ENCODE data around the gene RAVER1.

DNA sequence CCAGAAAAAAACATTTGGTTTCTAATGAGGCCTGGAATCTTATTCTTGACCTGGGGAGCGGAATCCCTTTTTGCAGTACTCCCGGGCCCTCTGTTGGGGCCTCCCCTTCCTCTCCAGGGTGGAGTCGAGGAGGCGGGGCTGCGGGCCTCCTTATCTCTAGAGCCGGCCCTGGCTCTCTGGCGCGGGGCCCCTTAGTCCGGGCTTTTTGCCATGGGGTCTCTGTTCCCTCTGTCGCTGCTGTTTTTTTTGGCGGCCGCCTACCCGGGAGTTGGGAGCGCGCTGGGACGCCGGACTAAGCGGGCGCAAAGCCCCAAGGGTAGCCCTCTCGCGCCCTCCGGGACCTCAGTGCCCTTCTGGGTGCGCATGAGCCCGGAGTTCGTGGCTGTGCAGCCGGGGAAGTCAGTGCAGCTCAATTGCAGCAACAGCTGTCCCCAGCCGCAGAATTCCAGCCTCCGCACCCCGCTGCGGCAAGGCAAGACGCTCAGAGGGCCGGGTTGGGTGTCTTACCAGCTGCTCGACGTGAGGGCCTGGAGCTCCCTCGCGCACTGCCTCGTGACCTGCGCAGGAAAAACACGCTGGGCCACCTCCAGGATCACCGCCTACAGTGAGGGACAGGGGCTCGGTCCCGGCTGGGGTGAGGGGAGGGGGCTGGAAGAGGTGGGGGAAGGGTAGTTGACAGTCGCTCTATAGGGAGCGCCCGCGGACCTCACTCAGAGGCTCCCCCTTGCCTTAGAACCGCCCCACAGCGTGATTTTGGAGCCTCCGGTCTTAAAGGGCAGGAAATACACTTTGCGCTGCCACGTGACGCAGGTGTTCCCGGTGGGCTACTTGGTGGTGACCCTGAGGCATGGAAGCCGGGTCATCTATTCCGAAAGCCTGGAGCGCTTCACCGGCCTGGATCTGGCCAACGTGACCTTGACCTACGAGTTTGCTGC is 46.3 kb downstream of the RAVER1 start, which contains the start of gene ICAM4:
- TF ChIP-seq, protein P1, sequence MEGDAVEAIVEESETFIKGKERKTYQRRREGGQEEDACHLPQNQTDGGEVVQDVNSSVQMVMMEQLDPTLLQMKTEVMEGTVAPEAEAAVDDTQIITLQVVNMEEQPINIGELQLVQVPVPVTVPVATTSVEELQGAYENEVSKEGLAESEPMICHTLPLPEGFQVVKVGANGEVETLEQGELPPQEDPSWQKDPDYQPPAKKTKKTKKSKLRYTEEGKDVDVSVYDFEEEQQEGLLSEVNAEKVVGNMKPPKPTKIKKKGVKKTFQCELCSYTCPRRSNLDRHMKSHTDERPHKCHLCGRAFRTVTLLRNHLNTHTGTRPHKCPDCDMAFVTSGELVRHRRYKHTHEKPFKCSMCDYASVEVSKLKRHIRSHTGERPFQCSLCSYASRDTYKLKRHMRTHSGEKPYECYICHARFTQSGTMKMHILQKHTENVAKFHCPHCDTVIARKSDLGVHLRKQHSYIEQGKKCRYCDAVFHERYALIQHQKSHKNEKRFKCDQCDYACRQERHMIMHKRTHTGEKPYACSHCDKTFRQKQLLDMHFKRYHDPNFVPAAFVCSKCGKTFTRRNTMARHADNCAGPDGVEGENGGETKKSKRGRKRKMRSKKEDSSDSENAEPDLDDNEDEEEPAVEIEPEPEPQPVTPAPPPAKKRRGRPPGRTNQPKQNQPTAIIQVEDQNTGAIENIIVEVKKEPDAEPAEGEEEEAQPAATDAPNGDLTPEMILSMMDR (IDR thresholded peaks at IDR 0.05 in 8 of 11, conservative IDR thresholded peaks at IDR 0.05 in 3 of 11), result no peak
- TF ChIP-seq POLR2AphosphoS5 (IDR thresholded peaks at IDR 0.05), result peak; percentile 57 to 84 (median 74)
